ENCODE data around the gene KRTAP3-3.

- TF ChIP-seq CTCF (IDR thresholded peaks at IDR 0.05; ENCODE audit: low read depth, low read length) (no peak), POLR2A (IDR thresholded peaks at IDR 0.05; ENCODE audit: extremely low read depth, insufficient read length) (no peak), MYC (IDR thresholded peaks at IDR 0.05; ENCODE audit: low read depth, low read length) (no peak)
These were observed 37.3 kb downstream of the KRTAP3-3 start for GRCh38 chr17:40956401-40957254.

Data from NB4 (cell line).